ENCODE measurements around the gene TEX30. TPM values are rescaled to one million over a fixed set of nuclear protein-coding genes. Genes with fewer than 3 reads are reported as not detected.

TEX30 gene
- 10 to 100 TPM in 3 of 4 donors, 1 to 10 TPM in 1; 6.6 to 20.9 (median 12.4) TPM for total RNA-seq

- peak within 1 kb of the TSS; percentile 72 to 95 (median 84) for H3K4me3 ChIP-seq
- intact Hi-C loops (cut with DNase I): no loop called here
- DNase-seq: peak; percentile 20
- peaks cover 8 to 25% (median 10%) of the 10 kb centered on the region in 3 donors for H3K4me1 ChIP-seq
- 40% methylated on average over 3 of the region's 85 CpGs; no CpG with 5 or more reads in 1 of the 2 donors for WGBS, 2 donors
- TF ChIP-seq, protein P1, sequence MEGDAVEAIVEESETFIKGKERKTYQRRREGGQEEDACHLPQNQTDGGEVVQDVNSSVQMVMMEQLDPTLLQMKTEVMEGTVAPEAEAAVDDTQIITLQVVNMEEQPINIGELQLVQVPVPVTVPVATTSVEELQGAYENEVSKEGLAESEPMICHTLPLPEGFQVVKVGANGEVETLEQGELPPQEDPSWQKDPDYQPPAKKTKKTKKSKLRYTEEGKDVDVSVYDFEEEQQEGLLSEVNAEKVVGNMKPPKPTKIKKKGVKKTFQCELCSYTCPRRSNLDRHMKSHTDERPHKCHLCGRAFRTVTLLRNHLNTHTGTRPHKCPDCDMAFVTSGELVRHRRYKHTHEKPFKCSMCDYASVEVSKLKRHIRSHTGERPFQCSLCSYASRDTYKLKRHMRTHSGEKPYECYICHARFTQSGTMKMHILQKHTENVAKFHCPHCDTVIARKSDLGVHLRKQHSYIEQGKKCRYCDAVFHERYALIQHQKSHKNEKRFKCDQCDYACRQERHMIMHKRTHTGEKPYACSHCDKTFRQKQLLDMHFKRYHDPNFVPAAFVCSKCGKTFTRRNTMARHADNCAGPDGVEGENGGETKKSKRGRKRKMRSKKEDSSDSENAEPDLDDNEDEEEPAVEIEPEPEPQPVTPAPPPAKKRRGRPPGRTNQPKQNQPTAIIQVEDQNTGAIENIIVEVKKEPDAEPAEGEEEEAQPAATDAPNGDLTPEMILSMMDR (IDR thresholded peaks at IDR 0.05): peak in 1 of 6 experiments; percentile 46
- peak in 3 of 4 donors; percentile 51 to 93 (median 81) for TF ChIP-seq POLR2A (IDR thresholded peaks at IDR 0.05)
- H3K36me3 ChIP-seq: no peaks in the 10 kb centered on the region
- no peaks in the 10 kb centered on the region for H3K9me3 ChIP-seq
- H3K27me3 ChIP-seq: no peaks in the 10 kb centered on the region
- H3K27ac ChIP-seq: peak within 1 kb of the TSS; percentile 86 to 93 (median 87)
Measured at GRCh38 chr13:102773441-102774213, at the start of gene TEX30. TEX30 (minus strand) TSS chr13:102773786; CDS start chr13:102770026, 3,760 bp downstream.

DNA sequence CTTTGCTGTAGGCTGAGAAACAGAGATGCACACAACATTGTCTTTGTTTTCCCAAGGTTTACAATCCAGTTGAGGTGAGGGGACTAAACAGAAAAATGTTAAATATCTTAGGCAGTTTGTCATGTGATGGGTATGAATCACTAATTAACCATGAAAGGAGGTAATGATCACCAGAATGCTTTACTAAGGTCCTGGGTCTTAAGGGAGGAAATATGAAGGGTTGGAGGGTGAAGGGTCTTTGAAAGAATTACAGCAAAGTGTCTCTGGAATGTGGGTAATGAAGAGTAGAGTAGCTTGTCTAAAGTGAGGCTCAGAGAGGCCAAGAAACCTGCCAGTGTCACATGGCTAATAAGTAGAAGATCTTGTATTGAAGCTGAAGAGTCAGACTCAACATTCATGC, 44.3 kb upstream of the TEX30 start:
- intact Hi-C loops (cut with DNase I): no loop called here
- Histone ChIP-seq H3K27ac (no peak overlapping the region), H3K36me3 (peaks cover 5 to 68% (median 6%) of the 10 kb centered on the region in 3 donors), H3K4me3 (no peak overlapping the region), H3K4me1 (no peaks in the 10 kb centered on the region), H3K9me3 (no peaks in the 10 kb centered on the region), H3K27me3 (no peaks in the 10 kb centered on the region)
- no peak for TF ChIP-seq POLR2A (IDR thresholded peaks at IDR 0.05)
- TF ChIP-seq, protein P1 (IDR thresholded peaks at IDR 0.05): no peak
- DNase-seq: no peak

DNA sequence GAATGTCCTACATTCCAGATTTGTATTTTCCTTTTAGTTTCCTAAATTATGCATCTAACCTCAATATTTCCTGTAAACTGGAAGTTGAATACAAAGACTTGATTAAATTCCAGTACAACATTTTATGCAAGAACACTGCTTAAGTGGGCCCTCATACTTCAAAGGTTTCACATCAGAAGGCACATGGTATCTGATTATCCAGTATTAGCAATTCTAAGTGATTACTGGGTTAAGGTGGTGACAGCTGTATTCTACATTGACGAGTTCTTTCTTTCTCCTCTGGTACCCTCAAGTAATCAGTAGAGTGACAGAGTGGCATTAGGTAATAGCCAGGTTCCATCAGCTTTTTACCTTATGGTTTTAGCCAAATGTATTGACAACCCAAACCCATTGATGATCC, 43.7 kb upstream of the TEX30 start:
- Histone ChIP-seq H3K4me1 (no peaks in the 10 kb centered on the region), H3K36me3 (peaks cover 4 to 62% (median 6%) of the 10 kb centered on the region in 3 donors), H3K27ac (no peak overlapping the region), H3K27me3 (no peaks in the 10 kb centered on the region), H3K4me3 (no peak overlapping the region), H3K9me3 (no peaks in the 10 kb centered on the region)
- DNase-seq: no peak
- WGBS, 2 donors: 100% methylated on average over 1 of the region's 1 CpG
- TF ChIP-seq, protein P1 (IDR thresholded peaks at IDR 0.05): no peak
- TF ChIP-seq POLR2A (IDR thresholded peaks at IDR 0.05): no peak
- intact Hi-C loops (cut with DNase I): no loop called here

GRCh38 chr13:102816708-102817107, 43.1 kb upstream of the TEX30 start:
- Histone ChIP-seq H3K9me3 (no peaks in the 10 kb centered on the region), H3K4me3 (no peak overlapping the region), H3K27me3 (no peaks in the 10 kb centered on the region), H3K36me3 (peaks cover 0 to 59% (median 6%) of the 10 kb centered on the region in 3 donors), H3K27ac (no peak overlapping the region), H3K4me1 (no peaks in the 10 kb centered on the region)
- intact Hi-C loops (cut with DNase I): no loop called here
- TF ChIP-seq, protein P1 (IDR thresholded peaks at IDR 0.05): no peak
- no peak for TF ChIP-seq POLR2A (IDR thresholded peaks at IDR 0.05)
- DNase-seq: no peak
- WGBS, 2 donors: 88 to 93% methylated on average over 4 of the region's 4 CpGs

- H3K4me3 ChIP-seq: no peak overlapping the region
- no peaks in the 10 kb centered on the region for H3K4me1 ChIP-seq
- no peak overlapping the region for H3K27ac ChIP-seq
- 80 to 94% methylated on average over 5 of the region's 5 CpGs for WGBS, 2 donors
- TF ChIP-seq, protein P1 (IDR thresholded peaks at IDR 0.05): no peak
- TF ChIP-seq POLR2A (IDR thresholded peaks at IDR 0.05): no peak
- H3K9me3 ChIP-seq: peaks cover 0 to 5% (median 0%) of the 10 kb centered on the region in 3 donors
- no peak for DNase-seq
- no peaks in the 10 kb centered on the region for H3K27me3 ChIP-seq
- H3K36me3 ChIP-seq: peaks cover 0 to 59% (median 3%) of the 10 kb centered on the region in 3 donors
- intact Hi-C loops (cut with DNase I): no loop called here
Measured at GRCh38 chr13:102815788-102816187, 42.2 kb upstream of the TEX30 start.

Data from esophagus squamous epithelium (tissue), 5 donors.